Uterus (tissue), 4 donors: ENCODE measurements around the gene ERMP1. TPM values are rescaled to one million over a fixed set of nuclear protein-coding genes. Genes with fewer than 3 reads are reported as not detected.
A peak's percentile ranks its signal among the peaks of the same experiment; 100 is the strongest.

ENCODE experiments used
- DNase-seq, 2 donors: peaks; one replicate each; pipeline ENCODE4 v3.0.0-alpha.2; 2019 to 2020
- H3K27ac ChIP-seq, 2 donors: fragments of 200-600 bp; sonication (generic); 1 replicate in 1 of 2; 2 replicates in 1 of 2; pipeline ENCODE4 v1.5.1; 2016 to 2018
- H3K27me3 ChIP-seq, 2 donors: fragments of 200-600 bp; sonication (generic); one replicate each; pipeline ENCODE4 v1.5.1; 2018 to 2019; ENCODE audit warnings: control low read depth in 1 of 2
- H3K36me3 ChIP-seq, 2 donors: fragments of 200-600 bp; sonication (generic); one replicate each; pipeline ENCODE4 v1.5.1; 2019; ENCODE audit warnings: control low read depth in 1 of 2
- H3K4me1 ChIP-seq, 2 donors: fragments of 200-600 bp; sonication (generic); one replicate each; pipeline ENCODE4 v1.5.1; 2018 to 2019; ENCODE audit warnings: control low read depth in 1 of 2
- H3K4me3 ChIP-seq, 2 donors: fragments of 200-600 bp; sonication (generic); 1 replicate in 1 of 2; 2 replicates in 1 of 2; pipeline ENCODE4 v1.5.1; 2018 to 2019; ENCODE audit warnings: mild to moderate bottlenecking in 1 of 2
- H3K9me3 ChIP-seq, 2 donors: fragments of 200-600 bp; sonication (generic); one replicate each; pipeline ENCODE4 v1.5.1; 2019; ENCODE audit warnings: control low read depth in 1 of 2
- POLR2A ChIP-seq, 2 donors: fragments of 450-650 bp; IDR thresholded peaks; one replicate each; pipeline ENCODE4 v1.6.1; 2016; ENCODE audit warnings: antibody characterized with exemption in 2 of 2, mild to moderate bottlenecking in 1 of 2, moderate library complexity in 1 of 2
- intact Hi-C: fragments of 100-400 bp; cut with DNase I; formaldehyde crosslinking; loops from one replicate; pipeline ENCODE4 v1.15.1; 2023; ENCODE audit warnings: low total_unique reads
- total RNA-seq, 4 donors: library from RNA; depleted of rRNA in 3 of 4; stranded (reverse); fragments of >200 nt in 3 of 4; gene quantifications; one replicate each; pipeline versions ENCODE4 v1.1.0 to v1.2.4, GENCODE V29; 2014 to 2023
- TF ChIP-seq, protein P1 (sequence below), 4 experiments: fragments of 200-600 bp in 2 of 4; fragments of 450-650 bp in 2 of 4; sonication (generic) in 2 of 4; IDR thresholded peaks; one replicate each; pipeline ENCODE4 v1.5.1; 2016 to 2019; ENCODE audit warnings: antibody characterized with exemption in 4 of 4, mild to moderate bottlenecking in 2 of 4, moderate library complexity in 1 of 4
- donor health status: DM: yes; HTN: yes; CAD: no.

ERMP1 gene
- total RNA-seq, 4 donors from 2014 or later, result 7.9 to 34.9 (median 11.5) TPM

DNA sequence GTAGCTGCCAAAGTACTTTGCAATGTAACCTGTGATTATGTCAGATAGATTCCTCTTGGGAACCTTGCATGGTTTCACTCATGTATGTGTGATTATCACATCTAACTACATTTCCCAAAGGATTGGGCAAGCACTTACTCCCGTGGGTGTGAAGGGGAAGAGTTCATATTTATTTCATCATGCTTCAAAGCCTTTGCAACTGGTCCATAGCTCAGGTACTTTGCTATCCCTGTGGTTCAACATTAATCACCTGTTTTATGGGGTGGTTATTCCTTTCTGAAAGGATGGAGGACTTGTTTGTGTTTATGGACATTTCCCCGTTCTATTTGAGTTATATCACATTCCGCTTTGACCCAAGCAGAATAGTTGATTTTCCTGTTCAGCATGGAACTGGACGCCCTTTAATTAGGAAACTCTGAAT is 13.6 kb upstream of the ERMP1 start:
- DNase-seq, result no peak
- H3K4me3 ChIP-seq, result no peak overlapping the region
- no peaks in the 10 kb centered on the region for H3K9me3 ChIP-seq
- no peak overlapping the region for H3K27ac ChIP-seq
- no peaks in the 10 kb centered on the region for H3K4me1 ChIP-seq
- H3K27me3 ChIP-seq, result no peaks in the 10 kb centered on the region
- intact Hi-C loops, result no loop called here
- no peaks in the 10 kb centered on the region for H3K36me3 ChIP-seq
- TF ChIP-seq, protein P1, sequence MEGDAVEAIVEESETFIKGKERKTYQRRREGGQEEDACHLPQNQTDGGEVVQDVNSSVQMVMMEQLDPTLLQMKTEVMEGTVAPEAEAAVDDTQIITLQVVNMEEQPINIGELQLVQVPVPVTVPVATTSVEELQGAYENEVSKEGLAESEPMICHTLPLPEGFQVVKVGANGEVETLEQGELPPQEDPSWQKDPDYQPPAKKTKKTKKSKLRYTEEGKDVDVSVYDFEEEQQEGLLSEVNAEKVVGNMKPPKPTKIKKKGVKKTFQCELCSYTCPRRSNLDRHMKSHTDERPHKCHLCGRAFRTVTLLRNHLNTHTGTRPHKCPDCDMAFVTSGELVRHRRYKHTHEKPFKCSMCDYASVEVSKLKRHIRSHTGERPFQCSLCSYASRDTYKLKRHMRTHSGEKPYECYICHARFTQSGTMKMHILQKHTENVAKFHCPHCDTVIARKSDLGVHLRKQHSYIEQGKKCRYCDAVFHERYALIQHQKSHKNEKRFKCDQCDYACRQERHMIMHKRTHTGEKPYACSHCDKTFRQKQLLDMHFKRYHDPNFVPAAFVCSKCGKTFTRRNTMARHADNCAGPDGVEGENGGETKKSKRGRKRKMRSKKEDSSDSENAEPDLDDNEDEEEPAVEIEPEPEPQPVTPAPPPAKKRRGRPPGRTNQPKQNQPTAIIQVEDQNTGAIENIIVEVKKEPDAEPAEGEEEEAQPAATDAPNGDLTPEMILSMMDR (IDR thresholded peaks at IDR 0.05), result no peak
- TF ChIP-seq POLR2A (IDR thresholded peaks at IDR 0.05), result no peak

DNA sequence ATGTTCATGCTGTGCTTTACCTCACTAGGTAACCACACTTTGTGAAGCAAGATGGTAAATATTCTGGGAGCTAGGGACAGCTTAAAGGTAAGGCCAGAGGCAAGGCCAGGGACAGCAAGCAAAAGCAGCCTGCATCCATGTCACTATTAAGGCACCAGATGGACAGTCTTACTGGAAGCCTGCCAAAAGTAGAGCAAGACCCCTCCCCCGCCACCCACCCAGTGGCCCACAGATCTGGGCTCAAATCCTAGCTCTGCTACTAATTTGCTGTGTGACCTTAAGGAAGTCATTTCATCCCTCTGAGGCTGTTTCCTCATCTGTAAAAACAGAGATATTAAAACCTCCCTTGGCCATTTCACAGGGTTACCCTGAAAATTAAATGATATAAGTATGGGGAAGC is 13.2 kb upstream of the ERMP1 start:
- no peak for DNase-seq
- H3K27ac ChIP-seq, result no peak overlapping the region
- H3K4me3 ChIP-seq, result no peak overlapping the region
- TF ChIP-seq, protein P1 (IDR thresholded peaks at IDR 0.05), result no peak
- TF ChIP-seq POLR2A (IDR thresholded peaks at IDR 0.05), result no peak
- H3K4me1 ChIP-seq, result no peaks in the 10 kb centered on the region
- no peaks in the 10 kb centered on the region for H3K9me3 ChIP-seq
- intact Hi-C loops, result no loop called here
- H3K36me3 ChIP-seq, result no peaks in the 10 kb centered on the region
- no peaks in the 10 kb centered on the region for H3K27me3 ChIP-seq

DNA sequence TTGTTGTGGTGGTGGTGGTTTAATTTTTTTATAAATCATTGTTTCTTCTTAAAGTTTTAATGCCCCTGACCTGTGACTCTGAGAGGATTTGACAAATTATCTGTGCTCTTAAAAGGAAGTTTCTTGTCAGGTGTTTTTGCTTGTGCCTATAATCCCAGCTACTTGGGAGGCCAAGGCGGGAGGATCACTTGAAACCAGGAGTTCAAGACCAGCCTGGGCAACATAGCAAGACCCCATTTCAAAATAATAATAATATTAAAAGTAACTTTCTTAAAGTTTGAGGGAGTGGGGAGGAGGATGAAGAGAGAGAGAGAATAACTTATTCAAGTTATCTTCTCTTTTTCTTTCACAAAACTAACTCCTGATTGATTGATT is 12.2 kb upstream of the ERMP1 start:
- Histone ChIP-seq H3K36me3 (no peaks in the 10 kb centered on the region), H3K9me3 (no peaks in the 10 kb centered on the region), H3K4me1 (no peaks in the 10 kb centered on the region), H3K4me3 (no peak overlapping the region), H3K27ac (peak overlapping the region in 1 of 2 donors; percentile 22), H3K27me3 (no peaks in the 10 kb centered on the region)
- intact Hi-C loops, result no loop called here
- no peak for DNase-seq
- TF ChIP-seq POLR2A (IDR thresholded peaks at IDR 0.05), result no peak

DNA sequence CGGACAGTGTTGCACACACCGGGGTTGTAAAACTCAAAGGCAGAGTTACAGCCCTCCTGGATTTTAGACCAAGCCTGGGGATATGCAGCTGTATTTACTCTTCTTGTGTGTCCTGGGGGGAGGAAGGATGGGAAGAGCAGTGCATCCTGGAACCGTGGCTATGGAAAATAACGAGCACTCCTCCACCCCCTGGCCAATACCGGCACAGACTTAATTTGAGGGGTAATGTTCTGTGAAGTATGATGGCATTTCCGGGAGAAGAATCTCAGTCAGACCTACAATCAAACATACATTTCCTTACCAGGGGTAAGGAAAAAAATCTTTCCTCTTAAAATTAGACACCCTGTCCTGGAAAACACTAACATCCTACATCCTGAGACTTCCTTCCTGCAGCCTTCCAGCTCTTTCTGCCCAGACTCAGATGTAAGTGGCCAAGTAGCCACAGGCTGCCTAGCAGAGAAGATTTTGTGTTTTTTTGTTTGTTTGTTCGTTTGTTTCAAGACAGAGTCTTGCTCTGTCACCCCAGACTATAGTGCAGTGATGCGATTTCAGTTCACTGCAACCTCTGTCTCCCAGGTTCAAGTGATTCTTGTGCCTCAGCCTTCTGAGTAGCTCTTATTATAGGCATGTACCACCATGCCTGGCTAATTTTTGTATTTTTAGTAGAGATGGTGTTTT is 11.0 kb upstream of the ERMP1 start:
- DNase-seq, result no peak
- no peaks in the 10 kb centered on the region for H3K36me3 ChIP-seq
- H3K4me1 ChIP-seq, result no peaks in the 10 kb centered on the region
- H3K4me3 ChIP-seq, result no peak overlapping the region
- no peaks in the 10 kb centered on the region for H3K27me3 ChIP-seq
- peak overlapping the region; percentile 22 to 38 for H3K27ac ChIP-seq
- intact Hi-C loops, result no loop called here
- no peaks in the 10 kb centered on the region for H3K9me3 ChIP-seq
- no peak for TF ChIP-seq POLR2A (IDR thresholded peaks at IDR 0.05)
- TF ChIP-seq, protein P1 (IDR thresholded peaks at IDR 0.05), result no peak

DNA sequence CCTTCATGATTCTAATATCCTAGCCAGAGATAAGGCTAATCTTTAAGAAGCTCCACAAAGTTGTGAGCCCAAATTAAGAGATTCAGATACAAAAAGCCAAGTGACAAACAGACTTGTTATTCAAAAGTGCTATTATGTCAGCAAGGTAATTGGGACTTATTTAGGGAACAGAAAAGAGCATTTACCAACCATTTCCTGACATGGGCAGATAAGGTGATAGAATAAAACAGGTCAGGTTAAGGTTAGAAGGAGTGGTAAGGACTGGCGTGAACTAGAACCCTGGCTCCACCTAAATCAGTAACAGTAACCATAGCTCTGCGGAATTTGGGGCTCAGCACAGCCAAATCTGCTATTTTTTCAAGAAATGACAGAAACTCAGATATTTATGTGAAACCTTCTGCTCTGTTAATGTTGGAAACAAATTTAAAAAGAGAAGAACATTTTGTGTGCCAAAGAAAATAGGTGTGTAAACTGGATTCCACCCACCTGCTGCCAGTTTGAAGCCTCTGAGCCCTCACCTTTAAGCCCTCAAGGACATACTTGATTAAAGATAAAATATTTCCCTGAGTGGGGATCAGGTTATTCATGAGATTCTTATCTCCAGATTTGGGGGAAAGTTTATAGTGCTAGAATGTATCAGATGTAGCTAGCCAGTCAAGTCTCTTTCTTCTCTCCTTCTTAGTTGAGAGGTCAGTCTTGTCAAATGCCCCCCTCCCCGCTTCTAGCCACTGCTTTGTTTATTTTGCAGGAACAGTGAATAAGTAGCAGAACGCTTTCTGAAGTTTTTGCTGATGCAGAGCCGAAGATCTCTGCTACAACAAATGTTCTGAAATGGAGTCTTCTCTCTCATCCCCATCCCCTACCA is 10.2 kb upstream of the ERMP1 start:
- Histone ChIP-seq H3K9me3 (no peaks in the 10 kb centered on the region), H3K4me3 (no peak overlapping the region), H3K27ac (peak overlapping the region in 1 of 2 donors; percentile 22), H3K27me3 (no peaks in the 10 kb centered on the region), H3K36me3 (no peaks in the 10 kb centered on the region), H3K4me1 (no peaks in the 10 kb centered on the region)
- no peak for DNase-seq
- no peak for TF ChIP-seq POLR2A (IDR thresholded peaks at IDR 0.05)
- TF ChIP-seq, protein P1 (IDR thresholded peaks at IDR 0.05), result no peak
- intact Hi-C loops, result no loop called here
